Colonic mucosa (tissue), 4 donors: ENCODE data around the gene WRAP73. TPM values are rescaled to one million over a fixed set of nuclear protein-coding genes. Genes with fewer than 3 reads are reported as not detected.

ENCODE experiments used
- DNase-seq: peaks from one replicate; pipeline ENCODE4 v3.0.0-alpha.2; 2020
- H3K27ac ChIP-seq: fragments of 200-600 bp; one replicate; pipeline ENCODE4 v1.8.0; 2021
- H3K27me3 ChIP-seq: fragments of 200-600 bp; one replicate; pipeline ENCODE4 v1.8.0; 2021
- H3K36me3 ChIP-seq: fragments of 200-600 bp; one replicate; pipeline ENCODE4 v1.8.0; 2021
- H3K4me1 ChIP-seq: fragments of 200-600 bp; one replicate; pipeline ENCODE4 v1.8.0; 2021; ENCODE audit warnings: mild to moderate bottlenecking
- H3K4me3 ChIP-seq: fragments of 200-600 bp; one replicate; pipeline ENCODE4 v1.8.0; 2021
- H3K9ac ChIP-seq, 2 donors: one replicate each; pipeline ENCODE4 v1.7.0; 2013; ENCODE audit warnings: control low read depth in 2 of 2, low read depth in 2 of 2, low read length in 2 of 2
- H3K9me3 ChIP-seq: fragments of 200-600 bp; one replicate; pipeline ENCODE4 v1.8.0; 2021
- CTCF ChIP-seq: fragments of 200-600 bp; IDR thresholded peaks from one replicate; pipeline ENCODE4 v1.8.0; 2022; ENCODE audit warnings: antibody characterized with exemption, mild to moderate bottlenecking
- intact Hi-C: fragments of 100-400 bp; cut with DNase I; formaldehyde crosslinking; loops from one replicate; pipeline ENCODE4 v1.14.1; 2022
- total RNA-seq, 2 donors: library from RNA; stranded (reverse); fragmentation: NEBNext Ultra II Directional in 1 of 2; extraction: Animal tissue kit (Norgen Biotek cat#: 25700) in 1 of 2; gene quantifications; one replicate each; pipeline ENCODE4 v1.2.1, GENCODE V29; 2021
- donor health status: healthy.
- donor health status: DM: no; HTN: no; CAD: no.
- donor health status: DM: no; HTN: no; CAD: no.

The WRAP73 gene
- total RNA-seq, 2 donors from 2014 or later = 19.9 to 24.2 TPM

- Histone ChIP-seq H3K27ac (no peak overlapping the region), H3K9ac (no peak overlapping the region), H3K36me3 (no peaks in the 10 kb centered on the region), H3K4me3 (no peak overlapping the region), H3K4me1 (no peaks in the 10 kb centered on the region), H3K9me3 (no peaks in the 10 kb centered on the region), H3K27me3 (no peaks in the 10 kb centered on the region)
- DNase-seq = peak; percentile 88
- TF ChIP-seq CTCF = no peak
- intact Hi-C loops = no loop called here
Measured at GRCh38 chr1:3668585-3669300, 18.8 kb upstream of the WRAP73 start.

GRCh38 chr1:3668148-3668547, 18.2 kb upstream of the WRAP73 start:
- Histone ChIP-seq H3K4me1 (no peaks in the 10 kb centered on the region), H3K9ac (no peak overlapping the region), H3K9me3 (no peaks in the 10 kb centered on the region), H3K4me3 (no peak overlapping the region), H3K36me3 (no peaks in the 10 kb centered on the region), H3K27me3 (no peaks in the 10 kb centered on the region), H3K27ac (no peak overlapping the region)
- intact Hi-C loops = no loop called here
- no peak for TF ChIP-seq CTCF
- no peak for DNase-seq

GRCh38 chr1:3664700-3665375, 14.9 kb upstream of the WRAP73 start:
- Histone ChIP-seq H3K27ac (no peak overlapping the region), H3K36me3 (no peaks in the 10 kb centered on the region), H3K4me1 (no peaks in the 10 kb centered on the region), H3K4me3 (no peak overlapping the region), H3K9me3 (no peaks in the 10 kb centered on the region), H3K9ac (no peak overlapping the region), H3K27me3 (no peaks in the 10 kb centered on the region)
- TF ChIP-seq CTCF = no peak
- intact Hi-C loops = no loop called here
- no peak for DNase-seq

GRCh38 chr1:3663999-3664699, 14.2 kb upstream of the WRAP73 start:
- intact Hi-C loops = no loop called here
- Histone ChIP-seq H3K4me3 (no peak overlapping the region), H3K27ac (no peak overlapping the region), H3K4me1 (no peaks in the 10 kb centered on the region), H3K36me3 (no peaks in the 10 kb centered on the region), H3K9ac (no peak overlapping the region), H3K9me3 (no peaks in the 10 kb centered on the region), H3K27me3 (no peaks in the 10 kb centered on the region)
- no peak for TF ChIP-seq CTCF
- DNase-seq = no peak

GRCh38 chr1:3662080-3662671, 12.3 kb upstream of the WRAP73 start:
- H3K9me3 ChIP-seq = no peaks in the 10 kb centered on the region
- DNase-seq = no peak
- H3K27me3 ChIP-seq = no peaks in the 10 kb centered on the region
- intact Hi-C loops = no loop called here
- no peak overlapping the region for H3K9ac ChIP-seq
- no peak for TF ChIP-seq CTCF
- H3K36me3 ChIP-seq = no peaks in the 10 kb centered on the region
- no peaks in the 10 kb centered on the region for H3K4me1 ChIP-seq
- no peak overlapping the region for H3K4me3 ChIP-seq
- no peak overlapping the region for H3K27ac ChIP-seq
